NCI-H345 treated with DMSO at 0.1 percent for 48 hours (cell line): Measurements from ENCODE around the gene ADSL.

Experiments
- DNase-seq: peaks from one replicate; lab custom pipeline; 2025; ENCODE audit not compliant: unreplicated experiment; lab: John Stamatoyannopoulos, UW

Gene ADSL

GRCh38 chr22:40326905-40327735 lies 19.2 kb upstream of the ADSL start:
- DNase-seq: peak; percentile 1

GRCh38 chr22:40328546-40329456 lies 17.5 kb upstream of the ADSL start:
- DNase-seq: no peak

DNA sequence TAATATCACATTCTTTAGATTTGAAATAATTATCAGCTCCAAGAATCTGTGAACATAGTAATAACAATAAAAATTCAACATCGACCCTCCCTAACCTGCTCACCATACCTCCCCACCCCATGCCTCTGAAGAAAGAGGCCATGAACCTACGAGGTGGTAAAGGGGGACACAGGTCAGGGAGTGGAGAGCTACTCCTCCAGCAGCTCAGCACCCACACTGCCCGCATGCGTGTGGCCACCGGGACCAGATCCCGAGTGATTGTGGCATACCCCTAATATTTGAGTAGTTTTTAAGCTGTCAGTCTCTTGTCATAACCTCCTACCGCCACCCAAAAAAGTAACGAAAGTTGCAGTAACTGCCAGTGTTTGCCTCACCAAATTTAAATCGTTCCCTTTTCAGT lies 16.8 kb upstream of the ADSL start:
- no peak for DNase-seq

GRCh38 chr22:40330086-40330485 lies 16.2 kb upstream of the ADSL start:
- DNase-seq: no peak

DNA sequence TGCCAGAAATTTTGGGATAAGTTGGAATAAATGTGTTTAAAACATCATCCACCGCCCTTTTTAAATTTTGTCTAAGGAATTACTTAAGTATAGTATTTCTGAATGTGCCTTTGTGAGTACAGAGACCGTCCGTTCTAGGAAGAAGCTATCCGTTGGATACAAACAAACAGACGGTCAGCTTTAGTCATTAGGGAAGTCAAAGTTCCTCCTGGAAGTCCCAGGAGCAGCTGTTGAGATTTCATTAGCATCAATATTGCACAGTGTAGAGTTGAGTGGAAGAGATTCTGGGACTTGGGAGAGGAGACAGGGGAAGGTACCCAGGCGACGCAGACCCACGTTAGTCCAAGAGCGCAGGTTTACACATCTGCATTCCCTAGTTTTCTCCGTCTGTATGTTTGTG lies 15.7 kb upstream of the ADSL start:
- no peak for DNase-seq

DNA sequence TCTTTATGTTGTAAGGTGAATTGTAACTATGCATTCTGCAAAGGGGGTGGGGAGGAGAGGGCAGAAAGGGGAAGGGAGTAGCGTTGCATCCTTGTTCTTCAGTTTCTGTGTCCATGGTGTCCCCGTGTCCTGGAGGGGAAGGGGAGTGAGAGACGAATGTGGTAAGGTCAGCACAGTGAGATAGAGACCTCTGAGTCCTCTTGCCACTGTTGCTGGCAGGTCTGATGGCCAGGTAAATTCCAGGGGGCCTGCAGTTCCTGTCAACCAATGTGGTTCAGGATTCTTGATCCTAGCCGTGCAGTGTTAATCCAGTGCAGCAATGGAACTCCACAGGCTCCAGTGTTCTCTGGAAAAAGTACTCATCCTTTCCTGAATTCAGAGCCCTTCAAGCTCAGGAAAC lies 14.6 kb upstream of the ADSL start:
- DNase-seq: no peak

DNA sequence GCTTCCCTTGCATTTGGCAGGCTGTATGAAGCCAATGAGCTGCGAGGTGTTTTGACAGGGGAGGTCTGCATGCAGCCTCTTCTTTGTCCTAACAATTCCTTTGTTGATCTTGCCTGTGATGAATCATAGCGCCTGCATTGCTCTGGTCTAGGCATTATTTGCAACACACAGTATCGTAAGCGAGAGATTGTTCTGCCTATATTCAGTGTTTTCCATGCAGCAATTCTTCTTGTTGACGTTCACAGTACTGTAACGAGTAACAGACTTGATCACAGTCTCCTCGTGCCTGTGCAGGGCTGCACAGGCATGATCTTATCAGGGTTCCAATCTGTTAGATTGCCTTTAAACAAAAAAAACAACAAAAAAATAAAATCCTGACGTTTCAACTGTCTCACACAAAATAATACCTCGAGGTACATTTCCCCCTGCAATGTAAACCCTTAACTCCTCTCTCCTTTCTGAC lies 13.9 kb upstream of the ADSL start:
- no peak for DNase-seq

DNA sequence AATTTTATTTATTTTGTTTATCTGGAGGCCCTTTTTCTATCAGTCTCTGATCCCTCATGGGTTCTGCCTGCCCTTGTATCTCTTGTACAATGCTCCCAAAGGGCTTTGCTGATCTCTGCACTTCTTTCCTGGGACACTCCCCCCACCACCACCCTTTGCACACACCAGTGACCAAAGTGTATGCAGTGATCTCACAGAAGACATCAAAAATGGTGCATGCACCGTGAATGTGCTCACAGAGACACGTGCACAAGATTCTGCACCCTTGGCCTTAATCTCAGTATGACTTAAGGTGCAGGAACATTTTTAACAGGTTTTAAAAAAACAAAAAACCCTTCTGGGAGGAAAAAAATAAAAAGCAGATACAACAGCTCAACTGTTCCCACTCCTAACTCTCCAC lies 12.2 kb upstream of the ADSL start:
- no peak for DNase-seq

DNA sequence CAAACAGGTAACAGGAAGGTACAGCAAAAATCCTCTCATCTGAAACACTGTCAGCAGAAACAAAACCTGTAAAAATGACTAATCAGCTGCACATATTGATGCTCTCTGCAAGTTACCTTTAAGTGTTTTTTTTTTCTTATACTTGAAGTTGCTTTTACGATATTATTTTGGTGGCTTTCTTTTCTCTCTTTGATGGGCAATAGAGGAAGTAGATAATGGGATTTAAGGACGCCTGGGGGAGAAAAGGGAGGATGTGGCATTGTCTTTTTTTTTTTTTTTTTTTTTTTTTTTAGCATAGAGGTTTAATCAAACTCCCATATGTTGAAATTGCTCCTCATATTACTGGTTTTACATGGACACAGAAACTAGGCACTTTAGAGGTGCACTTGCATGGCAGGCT lies 11.4 kb upstream of the ADSL start:
- DNase-seq: no peak

DNA sequence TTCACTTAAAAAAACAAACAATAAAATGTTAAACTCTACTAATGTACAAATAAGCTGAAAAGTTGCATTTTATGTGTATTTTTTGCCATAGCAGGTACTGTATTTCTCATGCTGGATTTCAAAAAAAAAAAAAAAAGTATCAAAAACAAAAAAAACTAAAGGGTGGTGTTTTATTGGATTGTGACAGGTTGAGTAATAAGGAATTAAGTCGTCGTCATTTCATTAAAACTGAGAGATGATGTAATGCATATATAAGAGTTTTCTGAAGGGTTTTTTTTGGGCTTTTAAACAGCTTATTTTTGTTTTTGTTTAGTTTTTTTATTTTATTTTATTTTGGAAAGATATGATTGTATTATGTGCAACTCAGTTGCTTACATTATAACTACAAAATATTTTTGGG lies 10.9 kb upstream of the ADSL start:
- DNase-seq: no peak

GRCh38 chr22:40340044-40340443 lies 6.3 kb upstream of the ADSL start:
- DNase-seq: no peak

- DNase-seq: no peak
Observed at GRCh38 chr22:40341604-40342003, 4.7 kb upstream of the ADSL start.

- no peak for DNase-seq
Observed at GRCh38 chr22:40342521-40342920, 3.8 kb upstream of the ADSL start.

DNA sequence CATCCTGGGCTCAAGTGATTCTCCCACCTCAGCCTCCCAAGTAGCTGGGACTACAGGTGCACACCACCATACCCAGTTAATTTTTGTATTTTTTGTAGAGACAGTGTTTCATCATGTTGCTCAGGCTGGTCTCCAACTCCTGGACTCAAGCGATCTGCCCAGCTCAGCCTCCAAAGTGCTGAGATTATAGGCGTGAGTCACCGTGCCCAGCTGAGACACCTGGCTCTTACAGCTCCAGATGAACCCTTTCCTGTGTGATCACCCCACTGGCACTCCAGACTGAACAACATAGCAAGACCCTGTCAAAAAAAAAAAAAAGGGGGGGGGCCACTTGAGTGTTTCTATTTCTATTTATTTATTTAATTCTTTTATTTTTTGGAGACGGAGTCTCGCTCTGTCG lies 1.0 kb upstream of the ADSL start:
- no peak for DNase-seq

DNA sequence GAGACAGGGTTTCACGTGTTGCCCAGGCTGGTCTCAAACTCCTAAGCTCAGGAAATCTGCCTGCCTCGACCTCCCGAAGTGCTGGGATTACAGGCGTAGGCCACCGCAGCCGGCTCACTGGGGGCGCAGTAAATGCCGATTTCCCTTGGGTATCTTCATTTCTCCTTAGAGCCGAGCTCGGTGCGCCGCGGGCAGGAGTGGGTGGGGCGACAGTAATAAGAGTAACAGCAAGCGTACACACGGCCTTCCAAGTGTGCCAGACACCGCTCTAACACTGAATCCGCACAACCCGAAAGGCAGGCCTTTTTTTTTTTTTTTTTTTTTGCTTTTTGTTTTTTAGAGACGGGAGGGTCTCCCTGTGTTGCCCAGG lies 500 bp upstream of the ADSL start:
- peak; percentile 10 for DNase-seq

DNA sequence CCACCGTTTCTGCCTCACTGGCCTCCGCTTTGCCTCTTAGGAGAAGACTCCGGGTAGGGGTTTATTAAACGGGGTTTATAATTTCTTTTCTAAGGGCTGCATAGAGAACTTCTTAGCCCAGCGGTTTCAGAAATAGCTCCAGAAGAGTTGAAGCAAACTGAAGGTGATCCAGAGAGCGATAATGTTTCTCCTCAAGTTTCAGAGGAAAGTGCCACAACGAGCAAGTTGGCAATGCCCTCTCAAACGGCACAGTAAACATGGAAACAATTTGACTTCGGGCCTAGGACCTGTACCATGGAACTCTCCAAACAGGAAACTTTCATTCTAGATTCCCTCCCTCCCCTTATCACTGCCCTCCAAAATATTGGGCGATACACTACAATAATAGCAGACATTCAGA lies 1.0 kb downstream of the ADSL start:
- no peak for DNase-seq

DNA sequence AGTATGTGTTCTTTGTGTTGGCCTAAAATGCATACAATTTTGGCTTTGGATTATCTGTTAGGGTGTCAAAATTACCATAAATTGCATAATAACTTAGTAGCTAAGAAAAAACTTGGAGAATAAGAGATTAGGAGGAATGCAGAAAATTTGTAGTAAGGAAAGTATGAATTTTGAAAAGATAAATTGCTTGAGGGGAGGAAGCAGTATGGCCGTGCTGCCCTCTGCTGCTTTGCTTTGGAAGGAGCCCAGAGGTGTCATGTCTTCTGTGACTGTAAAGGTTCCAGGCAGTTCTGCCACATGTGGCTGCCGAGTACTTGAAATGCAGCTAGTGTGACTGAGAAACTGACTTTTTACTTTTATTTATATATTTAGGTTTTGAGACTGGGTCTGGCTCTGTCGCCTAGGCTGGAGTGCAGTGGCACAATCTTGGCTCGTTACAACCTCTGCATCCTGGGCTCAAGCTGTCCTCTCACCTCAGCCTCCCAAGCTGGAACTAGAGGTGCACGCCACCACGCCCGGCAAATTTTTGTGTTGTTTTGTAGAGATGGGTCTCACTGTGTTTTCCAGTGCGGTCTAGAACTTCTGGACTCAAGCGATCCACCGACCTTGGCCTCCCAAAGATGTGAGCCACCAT lies 1.8 kb downstream of the ADSL start:
- DNase-seq: peak; percentile 5

DNA sequence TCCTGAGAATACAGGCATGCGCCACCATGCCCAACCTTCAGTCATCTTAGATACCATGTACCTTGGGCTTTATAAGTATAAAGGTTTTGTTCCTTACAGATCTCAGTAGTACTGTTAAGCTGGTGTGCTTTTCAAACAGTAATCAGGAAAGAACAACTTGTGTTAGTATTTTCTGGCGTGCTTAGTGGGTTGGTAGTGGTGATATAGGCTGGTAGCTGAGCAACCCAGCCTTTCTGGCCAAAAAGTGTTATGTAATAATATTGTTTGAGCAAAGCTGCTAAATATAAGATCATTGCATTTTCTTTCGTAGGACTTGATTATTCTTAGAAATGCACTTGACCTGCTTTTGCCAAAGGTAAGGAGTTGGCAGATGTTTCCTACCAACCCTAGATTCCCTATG lies 6.5 kb downstream of the ADSL start:
- DNase-seq: no peak

DNA sequence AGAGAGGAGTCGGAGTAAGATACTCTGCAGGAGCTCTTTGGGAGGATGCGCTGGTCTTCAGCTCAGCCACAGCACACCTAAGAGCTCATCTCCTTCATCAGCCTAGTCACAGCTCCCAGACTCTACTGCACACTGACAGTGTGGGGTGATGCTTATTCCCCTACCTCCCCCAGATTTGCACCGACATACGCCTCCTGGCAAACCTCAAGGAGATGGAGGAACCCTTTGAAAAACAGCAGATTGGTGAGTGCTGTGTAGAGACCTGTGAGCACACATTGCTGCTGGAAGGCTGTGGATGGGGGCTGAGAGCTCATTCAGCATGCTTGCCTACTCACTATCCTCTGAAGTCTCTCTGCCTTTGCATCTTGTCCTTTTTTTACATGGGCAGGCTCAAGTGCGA lies 14.8 kb downstream of the ADSL start:
- DNase-seq: no peak

DNA sequence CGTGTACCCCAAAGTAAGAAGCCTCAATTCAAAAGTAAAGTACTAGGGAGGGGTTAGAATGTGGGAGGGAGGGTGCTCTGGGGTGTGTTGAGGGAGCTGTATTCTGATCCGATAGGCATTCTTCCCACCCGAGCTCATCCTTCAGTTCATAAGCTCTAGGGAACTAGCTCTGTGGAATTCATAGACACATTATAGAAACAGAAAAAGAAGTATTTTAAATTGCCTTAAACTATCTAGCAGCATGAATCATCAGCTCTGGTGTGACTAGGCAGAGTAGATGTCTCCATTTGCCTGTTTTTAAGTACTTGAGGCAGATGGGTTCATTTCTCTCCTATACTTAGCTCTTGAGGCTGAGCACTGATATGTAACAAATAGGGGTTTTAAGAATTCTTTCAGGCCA lies 16.8 kb downstream of the ADSL start:
- no peak for DNase-seq

DNA sequence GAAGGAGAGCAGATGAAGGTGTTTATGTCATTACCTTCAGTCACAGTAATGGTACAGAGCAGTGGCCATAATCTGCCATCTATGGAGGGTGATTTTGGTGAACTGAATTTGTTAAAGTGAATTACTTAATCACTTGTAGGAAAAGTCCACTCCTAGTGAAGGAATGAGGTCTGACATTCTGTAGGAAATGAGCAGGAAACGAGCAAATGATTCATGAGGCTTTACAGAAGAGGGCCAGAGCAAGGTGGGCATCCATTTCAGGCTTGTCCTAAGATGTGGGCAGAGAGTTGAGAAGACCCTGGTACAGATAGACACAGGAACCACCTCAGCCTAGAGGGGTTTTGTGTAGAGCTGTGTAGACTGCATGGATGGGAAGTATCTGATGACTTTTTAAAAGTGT lies 18.1 kb downstream of the ADSL start:
- DNase-seq: no peak

GRCh38 chr22:40366068-40366467 lies 19.8 kb downstream of the ADSL start:
- DNase-seq: no peak
